CD14-positive monocyte (primary cell): ENCODE measurements around the gene COG7. TPM values are rescaled to one million over a fixed set of nuclear protein-coding genes. Genes with fewer than 3 reads are reported as not detected.

Source experiments
- DNase-seq, 3 donors: peaks; one replicate each; pipeline ENCODE4 v3.0.0-alpha.2; 2011 to 2022
- H2AFZ ChIP-seq: 2 replicates; pipeline ENCODE4 v1.6.0; 2012; ENCODE audit warnings: mild to moderate bottlenecking, low read depth, low read length, inconsistent platforms; ENCODE audit not compliant: insufficient read depth, poor library complexity, severe bottlenecking
- H3K27ac ChIP-seq, 2 donors: 1 replicate in 1 of 2; 2 replicates in 1 of 2; pipeline ENCODE4 v1.5.1; 2012 to 2013; ENCODE audit warnings: low read length in 2 of 2, control low read depth in 1 of 2, inconsistent platforms in 1 of 2, low read depth in 1 of 2, mild to moderate bottlenecking in 1 of 2
- H3K27me3 ChIP-seq, 2 donors: one replicate each; pipeline versions ENCODE4 v1.6.0 to v1.6.1; 2011 to 2013; ENCODE audit warnings: low read length in 2 of 2; ENCODE audit not compliant: control insufficient read depth in 2 of 2, insufficient read depth in 2 of 2
- H3K36me3 ChIP-seq, 2 donors: replicated peaks in 1 of 2; 1 replicate in 1 of 2; 2 replicates in 1 of 2; pipeline versions ENCODE4 v1.5.1 to v1.6.1; 2012 to 2013; ENCODE audit warnings: low read length in 2 of 2, control low read depth in 1 of 2, inconsistent platforms in 1 of 2, mild to moderate bottlenecking in 1 of 2; ENCODE audit not compliant: insufficient read depth in 2 of 2, control insufficient read depth in 1 of 2
- H3K4me1 ChIP-seq, 2 donors: 1 replicate in 1 of 2; 2 replicates in 1 of 2; pipeline versions ENCODE4 v1.5.1 to v1.6.1; 2012 to 2013; ENCODE audit warnings: low read length in 2 of 2, control low read depth in 1 of 2, inconsistent platforms in 1 of 2, mild to moderate bottlenecking in 1 of 2, moderate library complexity in 1 of 2; ENCODE audit not compliant: insufficient read depth in 2 of 2, control insufficient read depth in 1 of 2
- H3K4me2 ChIP-seq: replicated peaks from 2 replicates; pipeline ENCODE3; 2012; ENCODE audit warnings: low read length, moderate library complexity, mild to moderate bottlenecking; ENCODE audit not compliant: poor library complexity, severe bottlenecking; ENCODE audit errors: extremely low read depth
- H3K4me3 ChIP-seq, 3 experiments: fragments of 200-600 bp in 1 of 3; sonication (generic) in 1 of 3; replicated peaks in 1 of 3; 1 replicate in 2 of 3; 2 replicates in 1 of 3; pipeline ENCODE4 v1.5.1; 2011 to 2013; ENCODE audit warnings: low read length in 3 of 3, mild to moderate bottlenecking in 3 of 3, control low read depth in 2 of 3, low read depth in 2 of 3, inconsistent platforms in 1 of 3, moderate library complexity in 1 of 3
- H3K79me2 ChIP-seq: 2 replicates; pipeline ENCODE4 v1.6.0; 2012; ENCODE audit warnings: mild to moderate bottlenecking, control low read depth, inconsistent platforms, low read length, moderate library complexity; ENCODE audit not compliant: insufficient read depth
- H3K9ac ChIP-seq: 2 replicates; pipeline ENCODE4 v1.6.0; 2017; ENCODE audit warnings: low read length, mild to moderate bottlenecking; ENCODE audit not compliant: insufficient read depth, poor library complexity, severe bottlenecking
- H3K9me3 ChIP-seq, 2 donors: replicated peaks in 1 of 2; 1 replicate in 1 of 2; 2 replicates in 1 of 2; pipeline versions ENCODE4 v1.5.1 to v1.6.1; 2012 to 2013; ENCODE audit warnings: low read length in 2 of 2, control low read depth in 1 of 2; ENCODE audit not compliant: control insufficient read depth in 1 of 2, insufficient read depth in 1 of 2
- H4K20me1 ChIP-seq: 2 replicates; pipeline ENCODE4 v1.6.0; 2012; ENCODE audit warnings: mild to moderate bottlenecking, low read length, control low read depth, moderate library complexity; ENCODE audit not compliant: insufficient read depth
- H3K27ac Mint-ChIP-seq, 7 donors: one replicate each; pipeline ENCODE4 v1.8.0; 2020; ENCODE audit warnings: mild to moderate bottlenecking in 7 of 7, mixed read lengths in 7 of 7, moderate library complexity in 6 of 7, inconsistent platforms in 2 of 7
- H3K27me3 Mint-ChIP-seq, 3 donors: one replicate each; pipeline ENCODE4 v1.8.0; 2021 to 2022; ENCODE audit warnings: low read depth in 3 of 3, mild to moderate bottlenecking in 3 of 3, mixed read lengths in 3 of 3, moderate library complexity in 3 of 3, inconsistent platforms in 1 of 3
- H3K36me3 Mint-ChIP-seq, 2 donors: one replicate each; pipeline ENCODE4 v1.8.0; 2020; ENCODE audit warnings: mixed read lengths in 2 of 2, inconsistent platforms in 1 of 2, mild to moderate bottlenecking in 1 of 2
- H3K4me1 Mint-ChIP-seq: one replicate; pipeline ENCODE4 v1.8.0; 2020; ENCODE audit warnings: mild to moderate bottlenecking, mixed read lengths
- H3K4me3 Mint-ChIP-seq, 2 donors: one replicate each; pipeline ENCODE4 v1.8.0; 2020; ENCODE audit warnings: mild to moderate bottlenecking in 2 of 2, mixed read lengths in 2 of 2, moderate library complexity in 1 of 2
- H3K9me3 Mint-ChIP-seq, 7 donors: one replicate each; pipeline ENCODE4 v1.8.0; 2020 to 2022; ENCODE audit warnings: mixed read lengths in 7 of 7, mild to moderate bottlenecking in 6 of 7, moderate library complexity in 6 of 7, inconsistent platforms in 2 of 7
- WGBS: methylation state at CpG from one replicate; pipeline ENCODE4 v1.1.5; 2013; ENCODE audit warnings: missing lambda C conversion rate; ENCODE audit not compliant: insufficient coverage; 5-methylcytosine and 5-hydroxymethylcytosine counted together
- intact Hi-C, 2 donors: fragments of 100-400 bp; cut with micrococcal nuclease; formaldehyde crosslinking; loops; one replicate each; pipeline versions ENCODE4 v1.15.0 to v1.15.1; 2023
- polyA plus RNA-seq, 3 donors: library from polyadenylated mRNA; depleted of rRNA in 1 of 3; unstranded in 2 of 3; stranded (reverse) in 1 of 3; fragments of 300-500 nt in 2 of 3; fragments of >200 nt in 1 of 3; fragmentation: Illumina TruSeq in 2 of 3; gene quantifications; 1 replicate in 2 of 3; 2 replicates in 1 of 3; pipeline ENCODE4 v1.2.3, GENCODE V29; 2012 to 2021
- TF ChIP-seq, protein P1 (sequence below): fragments of 200-600 bp; IDR thresholded peaks from one replicate; pipeline ENCODE4 v1.8.0; 2022; ENCODE audit warnings: antibody characterized with exemption, mild to moderate bottlenecking

Gene COG7
- polyA plus RNA-seq, 3 donors = 6.6 to 28.8 (median 8.0) TPM

DNA sequence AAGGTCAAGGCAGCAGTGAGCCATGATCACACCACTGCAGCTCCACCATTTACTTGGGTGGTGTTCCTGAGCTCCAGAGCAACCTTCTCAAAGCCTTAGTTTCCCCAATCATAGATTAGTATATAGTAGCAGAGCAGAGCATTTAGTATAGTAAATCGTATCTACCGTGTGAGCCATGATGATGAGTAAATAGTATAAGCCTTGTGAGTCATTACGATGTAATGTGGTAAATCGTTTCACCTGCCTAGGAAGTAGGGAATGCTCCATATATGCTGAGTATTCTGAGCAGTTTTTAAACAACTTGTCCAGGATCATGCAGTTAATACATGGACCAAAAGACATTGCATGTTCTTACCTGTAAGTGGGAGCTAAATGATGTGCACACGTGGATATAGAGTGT is 84.5 kb downstream of the COG7 start:
- Histone ChIP-seq H3K9ac (no peak overlapping the region), H3K27ac (no peak overlapping the region), H3K4me1 (no peaks in the 10 kb centered on the region), H3K4me3 (no peak overlapping the region), H2AFZ (no peak overlapping the region), H4K20me1 (no peaks in the 10 kb centered on the region), H3K27me3 (no peaks in the 10 kb centered on the region), H3K9me3 (no peaks in the 10 kb centered on the region), H3K4me2 (no peak overlapping the region), H3K36me3 (no peaks in the 10 kb centered on the region), H3K79me2 (no peaks in the 10 kb centered on the region)
- DNase-seq = no peak
- H3K27me3 Mint-ChIP-seq = peaks cover under 1 to 6% (median 5%) of the 10 kb centered on the region in 3 donors
- no peak overlapping the region for H3K27ac Mint-ChIP-seq
- peaks cover 0 to 3% (median 0%) of the 10 kb centered on the region in 7 donors for H3K9me3 Mint-ChIP-seq
- H3K4me1 Mint-ChIP-seq = peaks cover 1% of the 10 kb centered on the region
- H3K36me3 Mint-ChIP-seq = no peaks in the 10 kb centered on the region
- intact Hi-C loops = no loop called here
- TF ChIP-seq, protein P1, sequence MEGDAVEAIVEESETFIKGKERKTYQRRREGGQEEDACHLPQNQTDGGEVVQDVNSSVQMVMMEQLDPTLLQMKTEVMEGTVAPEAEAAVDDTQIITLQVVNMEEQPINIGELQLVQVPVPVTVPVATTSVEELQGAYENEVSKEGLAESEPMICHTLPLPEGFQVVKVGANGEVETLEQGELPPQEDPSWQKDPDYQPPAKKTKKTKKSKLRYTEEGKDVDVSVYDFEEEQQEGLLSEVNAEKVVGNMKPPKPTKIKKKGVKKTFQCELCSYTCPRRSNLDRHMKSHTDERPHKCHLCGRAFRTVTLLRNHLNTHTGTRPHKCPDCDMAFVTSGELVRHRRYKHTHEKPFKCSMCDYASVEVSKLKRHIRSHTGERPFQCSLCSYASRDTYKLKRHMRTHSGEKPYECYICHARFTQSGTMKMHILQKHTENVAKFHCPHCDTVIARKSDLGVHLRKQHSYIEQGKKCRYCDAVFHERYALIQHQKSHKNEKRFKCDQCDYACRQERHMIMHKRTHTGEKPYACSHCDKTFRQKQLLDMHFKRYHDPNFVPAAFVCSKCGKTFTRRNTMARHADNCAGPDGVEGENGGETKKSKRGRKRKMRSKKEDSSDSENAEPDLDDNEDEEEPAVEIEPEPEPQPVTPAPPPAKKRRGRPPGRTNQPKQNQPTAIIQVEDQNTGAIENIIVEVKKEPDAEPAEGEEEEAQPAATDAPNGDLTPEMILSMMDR = no peak
- WGBS = 90% methylated on average over 2 of the region's 5 CpGs
- H3K4me3 Mint-ChIP-seq = no peak overlapping the region

DNA sequence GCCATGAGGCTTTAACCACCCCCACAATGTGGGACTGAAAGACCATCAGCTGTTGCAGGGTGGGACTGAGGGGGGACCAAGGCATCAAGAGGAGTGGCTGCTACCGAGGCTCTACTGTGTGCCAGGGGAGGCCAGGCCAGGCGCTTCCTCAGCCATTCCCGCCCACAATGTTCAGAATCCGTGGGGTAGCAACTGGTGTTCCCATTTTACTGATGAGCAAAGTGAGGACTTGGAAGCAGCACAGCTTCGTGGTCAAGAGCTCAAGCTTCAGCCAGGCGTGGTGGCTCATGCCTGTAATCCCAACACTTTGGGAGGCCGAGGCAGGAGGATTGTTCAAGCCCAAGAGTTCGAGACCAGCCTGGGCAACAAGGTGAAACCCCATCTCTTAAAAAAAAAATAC is 85.0 kb downstream of the COG7 start:
- Mint-ChIP-seq H3K4me1 (peaks cover 1% of the 10 kb centered on the region), H3K4me3 (no peak overlapping the region), H3K9me3 (peaks cover 0 to 3% (median 0%) of the 10 kb centered on the region in 7 donors), H3K27me3 (peaks cover 0 to 6% (median 5%) of the 10 kb centered on the region in 3 donors), H3K27ac (no peak overlapping the region), H3K36me3 (no peaks in the 10 kb centered on the region)
- Histone ChIP-seq H3K79me2 (no peaks in the 10 kb centered on the region), H2AFZ (no peak overlapping the region), H3K4me2 (no peak overlapping the region), H3K9me3 (no peaks in the 10 kb centered on the region), H3K4me1 (no peaks in the 10 kb centered on the region), H4K20me1 (no peaks in the 10 kb centered on the region), H3K27ac (no peak overlapping the region), H3K4me3 (no peak overlapping the region), H3K27me3 (no peaks in the 10 kb centered on the region), H3K36me3 (no peaks in the 10 kb centered on the region), H3K9ac (no peak overlapping the region)
- 86% methylated on average over 8 of the region's 8 CpGs for WGBS
- TF ChIP-seq, protein P1 = no peak
- intact Hi-C loops = no loop called here
- DNase-seq = no peak
